Adrenal gland (tissue), 12 donors: Measurements from ENCODE around the gene PTPA. TPM values are rescaled to one million over a fixed set of nuclear protein-coding genes. Genes with fewer than 3 reads are reported as not detected.

ENCODE experiments used
- DNase-seq, 7 donors: peaks; one replicate each; pipeline ENCODE4 v3.0.0-alpha.2; 2019 to 2020
- H3K27ac ChIP-seq, 5 donors: fragments of 200-600 bp; sonication (generic) in 4 of 5; 1 replicate in 3 of 5; 2 replicates in 2 of 5; pipeline versions ENCODE4 v1.5.1 to v1.8.0; 2016 to 2020; ENCODE audit warnings: mild to moderate bottlenecking in 1 of 5
- H3K27me3 ChIP-seq: fragments of 200-600 bp; 2 replicates; pipeline ENCODE4 v1.8.0; 2021
- H3K36me3 ChIP-seq, 2 donors: fragments of 200-600 bp; replicated peaks in 1 of 2; 1 replicate in 1 of 2; 2 replicates in 1 of 2; pipeline versions ENCODE4 v1.5.1 to v1.8.0; 2018 to 2022
- H3K4me1 ChIP-seq, 2 donors: fragments of 200-600 bp; replicated peaks in 1 of 2; 1 replicate in 1 of 2; 2 replicates in 1 of 2; pipeline versions ENCODE4 v1.5.1 to v1.8.0; 2018 to 2021
- H3K4me3 ChIP-seq, 4 donors: fragments of 200-600 bp; sonication (generic) in 3 of 4; one replicate each; pipeline ENCODE4 v1.5.1; 2016 to 2018
- H3K9me3 ChIP-seq, 3 donors: fragments of 200-600 bp; sonication (generic) in 1 of 3; replicated peaks in 1 of 3; 1 replicate in 2 of 3; 2 replicates in 1 of 3; pipeline versions ENCODE4 v1.5.1 to v1.8.0; 2016 to 2021
- POLR2A ChIP-seq, 2 donors: fragments of 450-650 bp; IDR thresholded peaks; one replicate each; pipeline ENCODE4 v1.6.1; 2017; ENCODE audit warnings: antibody characterized with exemption in 2 of 2, mild to moderate bottlenecking in 2 of 2, moderate library complexity in 1 of 2
- WGBS, 4 donors: extraction: QIAGEN DNeasy Blood & Tissue Kit in 2 of 4; methylation state at CpG; one replicate each; pipeline versions ENCODE4 v1.1.5 to v1.1.7; 2013 to 2017; 5-methylcytosine and 5-hydroxymethylcytosine counted together
- intact Hi-C, 2 donors: fragments of 100-400 bp; cut with DNase I; formaldehyde crosslinking; loops; one replicate each; pipeline versions ENCODE4 v1.14.1 to v1.15.0; 2022 to 2023
- polyA plus RNA-seq, 3 donors: library from polyadenylated mRNA; stranded (reverse); fragments of 200-250 nt in 2 of 3; fragments of 350-450 nt in 1 of 3; fragmentation: Illumina TruSeq in 1 of 3; extraction: RNeasy Lipid Tissue Mini Kit (QIAGEN cat#74804) in 1 of 3; gene quantifications; one replicate each; pipeline ENCODE4 v1.2.3, GENCODE V29; 2013 to 2014
- total RNA-seq, 9 donors: library from RNA; depleted of rRNA in 4 of 9; stranded (reverse); fragments of >200 nt in 4 of 9; fragments of 120-200 nt in 1 of 9; fragmentation: NEBNext Ultra II Directional in 1 of 9; extraction: Animal tissue kit (Norgen Biotek cat#: 25700) in 1 of 9; gene quantifications; one replicate each; pipeline versions ENCODE4 v1.1.0 to v1.2.4, GENCODE V29; 2013 to 2023
- TF ChIP-seq, protein P1 (sequence below), 6 experiments: fragments of 450-650 bp in 4 of 6; fragments of 200-600 bp in 2 of 6; sonication (generic) in 1 of 6; IDR thresholded peaks; 1 replicate in 5 of 6; 2 replicates in 1 of 6; pipeline versions ENCODE4 v1.5.1 to v1.8.0; 2016 to 2021; ENCODE audit warnings: antibody characterized with exemption in 6 of 6, mild to moderate bottlenecking in 2 of 6, moderate library complexity in 1 of 6
- donor health status: healthy with polysubstance abuse.
- donor health status: Bipolar disorder and iron deficiency.
- donor health status: DM: yes; HTN: yes; CAD: no.
- donor health status: DM: no; HTN: no; CAD: no.
- donor health status: DM: no; HTN: no; CAD: no.
- donor health status: DM: yes; HTN: yes; CAD: no.

The PTPA gene
- total and polyA plus RNA-seq, 12 donors = 71.3 to 248 (median 130) TPM

- H3K9me3 ChIP-seq = no peaks in the 10 kb centered on the region
- TF ChIP-seq, protein P1, sequence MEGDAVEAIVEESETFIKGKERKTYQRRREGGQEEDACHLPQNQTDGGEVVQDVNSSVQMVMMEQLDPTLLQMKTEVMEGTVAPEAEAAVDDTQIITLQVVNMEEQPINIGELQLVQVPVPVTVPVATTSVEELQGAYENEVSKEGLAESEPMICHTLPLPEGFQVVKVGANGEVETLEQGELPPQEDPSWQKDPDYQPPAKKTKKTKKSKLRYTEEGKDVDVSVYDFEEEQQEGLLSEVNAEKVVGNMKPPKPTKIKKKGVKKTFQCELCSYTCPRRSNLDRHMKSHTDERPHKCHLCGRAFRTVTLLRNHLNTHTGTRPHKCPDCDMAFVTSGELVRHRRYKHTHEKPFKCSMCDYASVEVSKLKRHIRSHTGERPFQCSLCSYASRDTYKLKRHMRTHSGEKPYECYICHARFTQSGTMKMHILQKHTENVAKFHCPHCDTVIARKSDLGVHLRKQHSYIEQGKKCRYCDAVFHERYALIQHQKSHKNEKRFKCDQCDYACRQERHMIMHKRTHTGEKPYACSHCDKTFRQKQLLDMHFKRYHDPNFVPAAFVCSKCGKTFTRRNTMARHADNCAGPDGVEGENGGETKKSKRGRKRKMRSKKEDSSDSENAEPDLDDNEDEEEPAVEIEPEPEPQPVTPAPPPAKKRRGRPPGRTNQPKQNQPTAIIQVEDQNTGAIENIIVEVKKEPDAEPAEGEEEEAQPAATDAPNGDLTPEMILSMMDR (IDR thresholded peaks at IDR 0.05) = no peak
- TF ChIP-seq POLR2A (IDR thresholded peaks at IDR 0.05) = no peak
- peak overlapping the region in 2 of 5 donors; percentile 47 to 68 for H3K27ac ChIP-seq
- no peaks in the 10 kb centered on the region for H3K27me3 ChIP-seq
- H3K4me3 ChIP-seq = no peak overlapping the region
- H3K4me1 ChIP-seq = peaks cover 14 to 22% of the 10 kb centered on the region in 2 donors
- DNase-seq = peak in 2 of 7 donors; percentile 54 to 56
- no peaks in the 10 kb centered on the region for H3K36me3 ChIP-seq
- intact Hi-C loops = no loop called here
- WGBS, 4 donors = 61 to 78% (median 69%) methylated on average over 9 of the region's 9 CpGs
These were observed 53.2 kb downstream of the PTPA start for GRCh38 chr9:129164246-129164930.

DNA sequence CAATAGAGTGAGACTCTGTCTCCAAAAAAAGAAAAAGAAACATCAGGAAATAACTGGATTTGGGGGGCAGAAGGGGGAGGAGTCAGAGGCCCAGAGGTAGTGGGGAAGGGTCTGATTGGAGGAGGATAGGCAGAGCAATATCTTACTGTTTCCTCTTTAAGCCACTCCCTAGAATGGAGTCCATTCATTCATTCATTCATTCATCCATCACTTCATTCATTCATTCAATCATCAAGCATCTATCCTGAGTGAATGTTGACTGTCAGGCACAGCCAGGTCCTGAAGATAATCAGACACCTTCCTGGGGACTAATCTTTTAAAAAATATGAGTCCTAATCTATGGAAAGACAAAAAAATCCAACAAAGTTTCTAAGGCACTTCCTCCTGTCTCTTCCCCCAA is 54.0 kb downstream of the PTPA start:
- TF ChIP-seq POLR2A (IDR thresholded peaks at IDR 0.05) = no peak
- TF ChIP-seq, protein P1 (IDR thresholded peaks at IDR 0.05) = no peak
- Histone ChIP-seq H3K4me3 (no peak overlapping the region), H3K9me3 (no peaks in the 10 kb centered on the region), H3K27me3 (no peaks in the 10 kb centered on the region), H3K4me1 (peaks cover 14 to 22% of the 10 kb centered on the region in 2 donors), H3K27ac (no peak overlapping the region), H3K36me3 (no peaks in the 10 kb centered on the region)
- intact Hi-C loops = no loop called here
- DNase-seq = no peak

DNA sequence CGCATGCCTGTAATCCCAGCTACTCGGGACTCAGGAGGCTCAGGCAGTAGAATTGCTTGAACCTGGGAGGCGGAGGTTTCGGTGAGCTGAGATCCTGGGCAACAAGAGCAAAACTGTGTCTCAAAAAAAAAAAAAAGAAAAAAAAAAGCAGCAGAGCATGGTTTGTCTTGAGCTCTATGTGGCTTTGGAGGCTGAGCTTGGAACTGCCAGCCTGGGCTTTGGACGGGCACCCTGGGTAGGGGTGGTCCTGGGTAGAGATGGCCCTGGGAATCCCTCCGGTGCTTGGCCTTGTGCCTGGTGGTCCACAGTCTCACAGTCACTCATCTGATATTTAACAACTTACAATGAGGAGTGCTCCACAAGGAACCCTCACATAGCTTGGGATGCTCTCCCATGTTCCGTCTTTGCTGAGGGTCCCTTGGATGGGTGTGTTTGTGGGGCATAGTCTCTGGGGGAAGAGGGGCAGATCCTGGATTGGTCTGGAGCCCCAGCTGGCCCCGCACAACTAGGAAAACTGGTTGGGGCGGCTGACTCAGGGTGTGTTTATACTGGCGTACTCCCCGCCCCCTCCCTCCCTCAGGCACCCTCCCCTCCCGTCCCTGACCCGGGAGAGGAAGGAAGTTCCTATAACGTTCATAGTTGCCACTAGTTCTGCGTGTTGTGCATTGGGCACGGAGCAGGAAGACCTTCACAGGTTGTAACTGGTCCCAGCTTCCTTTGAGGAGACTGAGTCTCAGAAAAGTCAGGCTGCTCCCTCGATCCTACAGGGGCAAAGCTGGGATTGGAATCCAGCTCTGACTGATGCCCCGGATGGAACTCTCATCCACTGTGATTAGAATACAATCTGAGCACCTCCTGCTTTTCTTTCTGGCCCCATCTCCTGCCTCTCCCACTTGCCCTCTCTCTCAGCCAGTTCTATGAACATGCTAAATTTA is 55.7 kb downstream of the PTPA start:
- H3K36me3 ChIP-seq = no peaks in the 10 kb centered on the region
- intact Hi-C loops = no loop called here
- no peaks in the 10 kb centered on the region for H3K9me3 ChIP-seq
- peak; percentile 73 to 84 (median 80) for DNase-seq
- no peaks in the 10 kb centered on the region for H3K27me3 ChIP-seq
- H3K4me3 ChIP-seq = peak overlapping the region in 1 of 4 donors; percentile 18
- H3K27ac ChIP-seq = peak overlapping the region in 4 of 5 donors; percentile 76 to 93 (median 82)
- H3K4me1 ChIP-seq = peaks cover 14 to 22% of the 10 kb centered on the region in 2 donors
- TF ChIP-seq POLR2A (IDR thresholded peaks at IDR 0.05) = peak in 1 of 2 donors; percentile 58
- TF ChIP-seq, protein P1 (IDR thresholded peaks at IDR 0.05) = no peak
- 24 to 38% (median 27%) methylated on average over 10 to 18 of the region's 18 CpGs for WGBS, 4 donors

DNA sequence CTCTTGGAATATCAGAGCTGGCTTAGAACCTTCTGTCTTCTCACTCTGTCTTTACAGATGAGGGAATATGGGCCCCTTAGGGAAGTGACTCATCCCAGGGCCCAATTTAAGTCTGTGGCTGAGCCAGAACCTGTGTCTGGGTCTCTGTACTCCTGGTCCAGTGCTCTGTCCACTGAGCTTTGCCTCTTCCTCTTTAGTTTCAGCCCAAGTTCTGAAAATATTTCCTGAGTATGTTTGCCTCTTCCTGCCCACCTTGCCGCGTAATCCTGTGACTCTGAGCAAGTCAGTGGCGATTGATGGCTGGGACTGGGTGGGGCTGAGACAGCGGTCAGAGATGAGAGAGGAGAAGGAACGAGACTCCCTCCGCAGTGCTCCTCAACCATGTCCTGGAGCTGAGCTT is 59.0 kb downstream of the PTPA start:
- no peak for TF ChIP-seq POLR2A (IDR thresholded peaks at IDR 0.05)
- TF ChIP-seq, protein P1 (IDR thresholded peaks at IDR 0.05) = no peak
- Histone ChIP-seq H3K27ac (no peak overlapping the region), H3K36me3 (no peaks in the 10 kb centered on the region), H3K4me1 (peaks cover 18 to 36% of the 10 kb centered on the region in 2 donors), H3K27me3 (no peaks in the 10 kb centered on the region), H3K4me3 (no peak overlapping the region), H3K9me3 (no peaks in the 10 kb centered on the region)
- DNase-seq = no peak
- intact Hi-C loops = loop anchor here (5.0 to 10.0 kb wide), 3 partner anchors 33 to 327 kb away; no protein-coding TSS in a partner anchor
- WGBS, 4 donors = 62 to 75% (median 67%) methylated on average over 6 of the region's 6 CpGs
